HCT116 (cell line): Measurements from ENCODE around the gene GORAB. TPM values are rescaled to one million over a fixed set of nuclear protein-coding genes. Genes with fewer than 3 reads are reported as not detected.

Source experiments
- ATAC-seq: fragments of 200-7000 bp; cut with Tn5 transposase; 2 replicates; pipeline ENCODE4 v1.9.1; 2020; ENCODE audit warnings: mild to moderate bottlenecking, moderate library complexity
- BruUV-seq: library from RNA; stranded (reverse); fragments of 400-500 nt; replicated peaks from 2 replicates; lab custom pipeline; 2021; lab: Mats Ljungman, UMichigan
- CTCF ChIA-PET: fragments of 300-600 bp; sonication (Branson Sonifier 250); formaldehyde crosslinking; loops from one replicate; lab custom pipeline; 2021; ENCODE audit warnings: antibody characterized with exemption; lab: Charles Lee
- POLR2A ChIA-PET: fragments of 300-600, 350-600 bp; sonication (Branson Sonifier 250); formaldehyde crosslinking; loops from one replicate; lab custom pipeline; 2021; ENCODE audit warnings: antibody characterized with exemption; lab: Charles Lee
- RAD21 ChIA-PET, 2 experiments: fragments of 300-600 bp; sonication (Branson Sonifier 250); formaldehyde crosslinking; loops; one replicate each; lab custom pipeline; 2023; ENCODE audit warnings: low total read pairs in 2 of 2; ENCODE audit not compliant: uncharacterized antibody in 2 of 2, unreplicated experiment in 2 of 2, low non-redundant PET in 1 of 2; lab: Charles Lee
- DNase-seq: peaks from one replicate; pipeline ENCODE4 v3.0.0-alpha.2; 2010; ENCODE audit warnings: low read depth, low spot score
- H2AFZ ChIP-seq: fragments of 200-600 bp; shearing (Covaris generic), sonication (generic); 2 replicates; pipeline ENCODE4 v1.6.1; 2017; ENCODE audit warnings: low read depth, mixed run types, mixed read lengths, antibody characterized with exemption, low read length; ENCODE audit not compliant: poor library complexity, severe bottlenecking
- H3K27ac ChIP-seq: 2 replicates; pipeline ENCODE4 v1.5.1; 2012; ENCODE audit warnings: low read depth, low read length
- H3K27me3 ChIP-seq: fragments of 200-600 bp; sonication (generic); 2 replicates; pipeline ENCODE4 v1.6.1; 2016; ENCODE audit warnings: mixed run types, low read length, mixed read lengths; ENCODE audit not compliant: insufficient read depth
- H3K36me3 ChIP-seq, 2 experiments: fragments of 200-500 bp in 1 of 2; fragments of 200-600 bp in 1 of 2; sonication (Bioruptor generic) in 1 of 2; sonication (generic) in 1 of 2; 2 replicates each; pipeline versions ENCODE4 v1.5.1 to v1.6.1; 2014 to 2016; ENCODE audit warnings: low read length in 2 of 2, inconsistent platforms in 1 of 2, mixed read lengths in 1 of 2, mixed run types in 1 of 2; ENCODE audit not compliant: insufficient read depth in 2 of 2, control insufficient read depth in 1 of 2
- H3K4me1 ChIP-seq, 2 experiments: fragments of 200-600 bp in 1 of 2; sonication (generic) in 1 of 2; 2 replicates each; pipeline versions ENCODE4 v1.5.1 to v1.6.1; 2012 to 2017; ENCODE audit warnings: low read length in 2 of 2, inconsistent platforms in 1 of 2, mild to moderate bottlenecking in 1 of 2, mixed read lengths in 1 of 2, mixed run types in 1 of 2, moderate library complexity in 1 of 2; ENCODE audit not compliant: insufficient read depth in 2 of 2, control insufficient read depth in 1 of 2
- H3K4me2 ChIP-seq: fragments of 200-600 bp; sonication (generic); 2 replicates; pipeline ENCODE4 v1.6.1; 2017; ENCODE audit warnings: mixed run types, low read length, mixed read lengths
- H3K4me3 ChIP-seq, 2 experiments: fragments of 200-600 bp in 1 of 2; sonication (generic) in 1 of 2; replicated peaks in 1 of 2; 2 replicates each; pipeline ENCODE4 v1.5.1; 2011 to 2016; ENCODE audit warnings: low read length in 2 of 2, control low read depth in 1 of 2, low read depth in 1 of 2, mild to moderate bottlenecking in 1 of 2, mixed read lengths in 1 of 2, mixed run types in 1 of 2
- H3K79me2 ChIP-seq: fragments of 200-600 bp; sonication (generic); 2 replicates; pipeline ENCODE4 v1.6.1; 2017; ENCODE audit warnings: mild to moderate bottlenecking, mixed run types, low read length, moderate library complexity, mixed read lengths; ENCODE audit not compliant: insufficient read depth
- H3K9ac ChIP-seq: fragments of 200-600 bp; sonication (generic); 2 replicates; pipeline ENCODE4 v1.6.1; 2016; ENCODE audit warnings: low read length, mixed read lengths
- H3K9me2 ChIP-seq: fragments of 200-600 bp; sonication (generic), shearing (Covaris generic); 2 replicates; pipeline ENCODE4 v1.6.1; 2017; ENCODE audit warnings: mixed run types, mild to moderate bottlenecking, moderate library complexity; ENCODE audit not compliant: insufficient read depth
- H3K9me3 ChIP-seq, 2 experiments: fragments of 200-500 bp in 1 of 2; fragments of 200-600 bp in 1 of 2; sonication (Bioruptor generic) in 1 of 2; sonication (generic) in 1 of 2; 2 replicates each; pipeline ENCODE4 v1.6.1; 2014 to 2017; ENCODE audit warnings: low read length in 2 of 2, mixed read lengths in 2 of 2, inconsistent platforms in 1 of 2, low read depth in 1 of 2, mild to moderate bottlenecking in 1 of 2, mixed run types in 1 of 2, moderate library complexity in 1 of 2; ENCODE audit not compliant: control insufficient read depth in 1 of 2, insufficient read depth in 1 of 2
- H4K20me1 ChIP-seq: fragments of 200-600 bp; sonication (generic), shearing (Covaris generic); 2 replicates; pipeline ENCODE4 v1.6.1; 2017; ENCODE audit warnings: mixed run types, mild to moderate bottlenecking, moderate library complexity; ENCODE audit not compliant: insufficient read depth
- CBX3 ChIP-seq: IDR thresholded peaks from 2 replicates; pipeline ENCODE4 v1.6.1; 2012; ENCODE audit warnings: low read depth
- CEBPB ChIP-seq: IDR thresholded peaks from 2 replicates; pipeline ENCODE4 v1.6.1; 2012; ENCODE audit warnings: low read depth
- RAD21 ChIP-seq: IDR thresholded peaks from 2 replicates; pipeline ENCODE4 v1.6.1; 2012; ENCODE audit warnings: low read depth, mild to moderate bottlenecking
- ZNF274 ChIP-seq: fragments of 200-500 bp; sonication (Bioruptor generic); IDR thresholded peaks from 2 replicates; pipeline ENCODE4 v1.6.1; 2014; ENCODE audit warnings: mild to moderate bottlenecking, low read depth, low read length, inconsistent platforms
- intact Hi-C: fragments of 100-400 bp; cut with micrococcal nuclease; formaldehyde crosslinking; loops from 2 replicates; pipeline ENCODE4 v1.10.0; 2022
- total RNA-seq: library from RNA; stranded (reverse); gene quantifications from one replicate; pipeline ENCODE4 v1.2.1, GENCODE V29; 2021; ENCODE audit not compliant: unreplicated experiment
- TF ChIP-seq, protein P1 (sequence below): IDR thresholded peaks from 2 replicates; pipeline ENCODE4 v1.6.1; 2011; ENCODE audit warnings: mild to moderate bottlenecking, low read length, moderate library complexity; ENCODE audit not compliant: insufficient replicate concordance; ENCODE audit errors: extremely low read depth

The GORAB gene
- total RNA-seq, 1 experiment from 2014 or later = 7.5 TPM

DNA sequence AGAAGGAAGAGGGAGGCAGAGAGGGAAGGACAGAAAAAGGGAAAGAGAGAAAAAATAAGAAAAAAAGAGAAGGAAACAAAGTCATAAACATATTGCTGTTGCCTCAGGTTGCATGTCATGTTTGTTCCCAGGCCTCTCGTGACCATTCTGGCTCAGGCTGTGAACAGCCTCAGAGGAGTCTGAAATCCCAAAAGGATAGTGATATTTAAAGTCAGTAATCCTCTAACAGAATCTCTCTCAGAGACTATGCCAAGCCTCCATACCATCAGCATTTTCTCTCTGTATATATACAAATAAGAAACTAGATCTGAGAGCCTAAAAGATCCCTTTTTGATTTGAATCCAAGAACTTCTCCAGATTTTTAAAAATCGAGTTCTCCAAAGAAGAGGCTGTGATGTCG is 35.2 kb downstream of the GORAB start:
- ATAC-seq (no peak), DNase-seq (no peak)
- ChIA-PET CTCF (no interaction called here), POLR2A (no interaction called here)
- H3K79me2 ChIP-seq = no peaks in the 10 kb centered on the region
- H2AFZ ChIP-seq = no peak overlapping the region
- no peaks in the 10 kb centered on the region for H3K27me3 ChIP-seq
- no peak overlapping the region for H3K9ac ChIP-seq
- BruUV-seq = no TSS peak
- no peaks in the 10 kb centered on the region for H3K36me3 ChIP-seq
- no peaks in the 10 kb centered on the region for H4K20me1 ChIP-seq
- H3K4me3 ChIP-seq = no peak overlapping the region
- H3K27ac ChIP-seq = no peak overlapping the region
- intact Hi-C loops = no loop called here
- no peaks in the 10 kb centered on the region for H3K9me2 ChIP-seq
- TF ChIP-seq ZNF274 (no peak), CEBPB (no peak), CBX3 (no peak)
- TF ChIP-seq, protein P1, sequence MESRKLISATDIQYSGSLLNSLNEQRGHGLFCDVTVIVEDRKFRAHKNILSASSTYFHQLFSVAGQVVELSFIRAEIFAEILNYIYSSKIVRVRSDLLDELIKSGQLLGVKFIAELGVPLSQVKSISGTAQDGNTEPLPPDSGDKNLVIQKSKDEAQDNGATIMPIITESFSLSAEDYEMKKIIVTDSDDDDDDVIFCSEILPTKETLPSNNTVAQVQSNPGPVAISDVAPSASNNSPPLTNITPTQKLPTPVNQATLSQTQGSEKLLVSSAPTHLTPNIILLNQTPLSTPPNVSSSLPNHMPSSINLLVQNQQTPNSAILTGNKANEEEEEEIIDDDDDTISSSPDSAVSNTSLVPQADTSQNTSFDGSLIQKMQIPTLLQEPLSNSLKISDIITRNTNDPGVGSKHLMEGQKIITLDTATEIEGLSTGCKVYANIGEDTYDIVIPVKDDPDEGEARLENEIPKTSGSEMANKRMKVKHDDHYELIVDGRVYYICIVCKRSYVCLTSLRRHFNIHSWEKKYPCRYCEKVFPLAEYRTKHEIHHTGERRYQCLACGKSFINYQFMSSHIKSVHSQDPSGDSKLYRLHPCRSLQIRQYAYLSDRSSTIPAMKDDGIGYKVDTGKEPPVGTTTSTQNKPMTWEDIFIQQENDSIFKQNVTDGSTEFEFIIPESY = no peak
- TF ChIP-seq, all 23 proteins: peak for 0
- Histone ChIP-seq H3K4me2 (no peak overlapping the region), H3K4me1 (peaks cover 9 to 15% of the 10 kb centered on the region in 2 experiments; a peak in 3 of 4 replicates), H3K9me3 (no peaks in the 10 kb centered on the region)
- RAD21 ChIA-PET = no interaction called here

DNA sequence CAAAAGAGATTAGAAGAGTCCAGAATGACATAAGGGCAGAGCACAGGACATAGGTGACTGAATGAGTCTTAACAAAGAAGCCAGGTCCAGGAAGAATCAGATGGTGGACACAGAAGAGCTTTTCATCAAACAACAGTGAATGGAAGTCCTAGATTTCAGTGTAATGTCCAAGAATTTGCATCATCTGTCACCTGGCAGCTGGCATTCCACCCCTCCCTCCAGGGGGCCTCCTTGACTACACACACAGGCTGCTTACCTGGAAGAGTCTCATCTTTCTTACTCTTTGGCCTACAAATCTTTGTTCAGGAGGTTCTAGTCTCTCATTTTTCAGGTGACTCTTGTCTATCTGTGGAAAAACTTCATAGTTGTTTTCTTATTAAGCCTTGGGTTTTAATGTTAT is 36.2 kb downstream of the GORAB start:
- Histone ChIP-seq H3K27me3 (no peaks in the 10 kb centered on the region), H3K9ac (no peak overlapping the region), H3K9me3 (no peaks in the 10 kb centered on the region), H3K9me2 (no peaks in the 10 kb centered on the region), H3K4me2 (no peak overlapping the region), H3K27ac (no peak overlapping the region), H2AFZ (no peak overlapping the region), H4K20me1 (no peaks in the 10 kb centered on the region), H3K4me3 (no peak overlapping the region), H3K36me3 (no peaks in the 10 kb centered on the region), H3K79me2 (no peaks in the 10 kb centered on the region), H3K4me1 (peaks cover 3 to 6% of the 10 kb centered on the region in 2 experiments; a peak in 3 of 4 replicates)
- DNase-seq (no peak), ATAC-seq (0 out of 2 replicates have a peak, but pooled peaks have one; percentile 49)
- peak; percentile 39 for TF ChIP-seq RAD21
- TF ChIP-seq, protein P1 = no peak
- intact Hi-C loops = no loop called here
- POLR2A ChIA-PET = no interaction called here
- RAD21 ChIA-PET = no interaction called here
- no TSS peak for BruUV-seq
- CTCF ChIA-PET = interaction anchor here (1.4 kb wide), 1 partner anchor 121 kb away, joined by 3 read pairs; no protein-coding TSS in a partner anchor
